Gastrocnemius medialis (tissue), 4 donors: ENCODE measurements around the gene HABP4. TPM values are rescaled to one million over a fixed set of nuclear protein-coding genes. Genes with fewer than 3 reads are reported as not detected.
A peak's percentile ranks its signal among the peaks of the same experiment; 100 is the strongest.

Source experiments
- ATAC-seq, 2 donors: fragments of 150-250 bp; one replicate each; pipeline ENCODE4 v1.9.1; 2016
- DNase-seq, 2 donors: peaks; one replicate each; pipeline ENCODE4 v3.0.0-alpha.2; 2019
- H3K27ac ChIP-seq, 4 donors: fragments of 200-600 bp; sonication (generic); 1 replicate in 1 of 4; 2 replicates in 3 of 4; pipeline ENCODE4 v1.5.1; 2016 to 2018; ENCODE audit warnings: mild to moderate bottlenecking in 2 of 4, moderate library complexity in 1 of 4
- H3K27me3 ChIP-seq, 3 donors: fragments of 200-600 bp; sonication (generic) in 2 of 3; 1 replicate in 1 of 3; 2 replicates in 2 of 3; pipeline versions ENCODE4 v1.5.1 to v1.6.0; 2016 to 2019; ENCODE audit warnings: mild to moderate bottlenecking in 1 of 3, moderate library complexity in 1 of 3
- H3K36me3 ChIP-seq, 2 donors: fragments of 200-600 bp; sonication (generic) in 1 of 2; one replicate each; pipeline ENCODE4 v1.5.1; 2017 to 2018
- H3K4me1 ChIP-seq, 2 donors: fragments of 200-600 bp; sonication (generic) in 1 of 2; one replicate each; pipeline ENCODE4 v1.5.1; 2016 to 2017; ENCODE audit warnings: mild to moderate bottlenecking in 2 of 2
- H3K4me3 ChIP-seq, 4 donors: fragments of 200-600 bp; sonication (generic) in 3 of 4; 1 replicate in 1 of 4; 2 replicates in 3 of 4; pipeline ENCODE4 v1.5.1; 2016 to 2019; ENCODE audit warnings: mild to moderate bottlenecking in 2 of 4
- H3K9me3 ChIP-seq, 3 donors: fragments of 200-600 bp; sonication (generic) in 2 of 3; 1 replicate in 1 of 3; 2 replicates in 2 of 3; pipeline ENCODE4 v1.5.1; 2016 to 2019
- CTCF ChIP-seq, 5 experiments: fragments of 450-650 bp in 3 of 5; fragments of 200-600 bp in 2 of 5; sonication (generic) in 2 of 5; IDR thresholded peaks in 4 of 5; conservative IDR thresholded peaks in 1 of 5; 1 replicate in 4 of 5; 2 replicates in 1 of 5; pipeline ENCODE4 v1.5.1; 2016 to 2019; ENCODE audit warnings: antibody characterized with exemption in 5 of 5, mild to moderate bottlenecking in 3 of 5, moderate library complexity in 3 of 5
- POLR2A ChIP-seq, 2 donors: fragments of 450-650 bp; IDR thresholded peaks; one replicate each; pipeline ENCODE4 v1.6.1; 2017; ENCODE audit warnings: antibody characterized with exemption in 2 of 2, mild to moderate bottlenecking in 2 of 2, moderate library complexity in 2 of 2
- in situ Hi-C, 4 donors: fragments of 200-750 bp; cut with MboI; loops; one replicate each; pipeline versions ENCODE4 v1.15.0 to v1.8.0; 2017; ENCODE audit warnings: low sequenced_read_pairs in 4 of 4
- intact Hi-C: fragments of 100-400 bp; cut with DNase I; formaldehyde crosslinking; loops from one replicate; pipeline ENCODE4 v1.15.1; 2023; ENCODE audit warnings: low total_unique reads
- total RNA-seq, 4 donors: library from RNA; depleted of rRNA; stranded (reverse); fragments of >200 nt; gene quantifications; one replicate each; pipeline versions ENCODE4 v1.1.0 to v1.2.3, GENCODE V29; 2016

The HABP4 gene
- total RNA-seq, 4 donors from 2014 or later, result 6.2 to 19.3 (median 12.3) TPM

GRCh38 chr9:96485280-96485679 lies 35.3 kb downstream of the HABP4 start:
- peaks cover 0 to 19% of the 10 kb centered on the region in 2 donors for H3K36me3 ChIP-seq
- H3K4me3 ChIP-seq, result no peak overlapping the region
- peak overlapping the region in 2 of 4 donors; percentile 66 to 69 for H3K27ac ChIP-seq
- intact Hi-C loops (no loop called here), in situ Hi-C loops (no loop called here)
- TF ChIP-seq POLR2A (IDR thresholded peaks at IDR 0.05), result no peak
- no peak for TF ChIP-seq CTCF (IDR thresholded peaks at IDR 0.05 in 4 of 5, conservative IDR thresholded peaks at IDR 0.05 in 1 of 5)
- DNase-seq (no peak), ATAC-seq (no peak)
- H3K9me3 ChIP-seq, result no peaks in the 10 kb centered on the region
- H3K4me1 ChIP-seq, result peaks cover 19 to 21% of the 10 kb centered on the region in 2 donors
- no peaks in the 10 kb centered on the region for H3K27me3 ChIP-seq

- intact Hi-C loops (loop anchor here (2.0 kb wide), 1 partner anchor 68 kb away; the partner anchor contains the start of gene ZNF367), in situ Hi-C loops (no loop called here)
- peak; percentile 36 to 72 for DNase-seq
- Histone ChIP-seq H3K27ac (peak overlapping the region; percentile 62 to 69 (median 66)), H3K4me1 (peaks cover 19 to 21% of the 10 kb centered on the region in 2 donors), H3K9me3 (no peaks in the 10 kb centered on the region), H3K4me3 (no peak overlapping the region), H3K27me3 (no peaks in the 10 kb centered on the region), H3K36me3 (peaks cover 0 to 29% of the 10 kb centered on the region in 2 donors)
- TF ChIP-seq CTCF (IDR thresholded peaks at IDR 0.05 in 4 of 5, conservative IDR thresholded peaks at IDR 0.05 in 1 of 5) (no peak), POLR2A (IDR thresholded peaks at IDR 0.05) (no peak)
- ATAC-seq, result peak; percentile 89 to 98
Measured at GRCh38 chr9:96486386-96487028, 36.5 kb downstream of the HABP4 start.

GRCh38 chr9:96487029-96487396 lies 37.0 kb downstream of the HABP4 start:
- DNase-seq, result no peak
- TF ChIP-seq POLR2A (IDR thresholded peaks at IDR 0.05) (no peak), CTCF (IDR thresholded peaks at IDR 0.05 in 4 of 5, conservative IDR thresholded peaks at IDR 0.05 in 1 of 5) (no peak)
- peaks cover 0 to 30% of the 10 kb centered on the region in 2 donors for H3K36me3 ChIP-seq
- H3K4me1 ChIP-seq, result peaks cover 19 to 21% of the 10 kb centered on the region in 2 donors
- intact Hi-C loops (loop anchor here (2.0 kb wide), 1 partner anchor 68 kb away; the partner anchor contains the start of gene ZNF367), in situ Hi-C loops (no loop called here)
- no peaks in the 10 kb centered on the region for H3K9me3 ChIP-seq
- peak overlapping the region; percentile 62 to 69 (median 66) for H3K27ac ChIP-seq
- no peaks in the 10 kb centered on the region for H3K27me3 ChIP-seq
- no peak overlapping the region for H3K4me3 ChIP-seq
- no peak for ATAC-seq

- Histone ChIP-seq H3K27me3 (no peaks in the 10 kb centered on the region), H3K4me1 (peaks cover 19 to 21% of the 10 kb centered on the region in 2 donors), H3K36me3 (peaks cover 0 to 30% of the 10 kb centered on the region in 2 donors), H3K4me3 (no peak overlapping the region), H3K9me3 (no peaks in the 10 kb centered on the region), H3K27ac (peak overlapping the region in 2 of 4 donors; percentile 16 to 27)
- intact Hi-C loops, result loop anchor here (2.0 kb wide), 1 partner anchor 69 kb away; the partner anchor contains the start of gene ZNF367
- DNase-seq (no peak), ATAC-seq (no peak)
- no peak for TF ChIP-seq POLR2A (IDR thresholded peaks at IDR 0.05)
- no peak for TF ChIP-seq CTCF (IDR thresholded peaks at IDR 0.05 in 4 of 5, conservative IDR thresholded peaks at IDR 0.05 in 1 of 5)
- in situ Hi-C loops, result no loop called here
Measured at GRCh38 chr9:96487949-96488348, 38.0 kb downstream of the HABP4 start.
